MCF 10A (cell line): ENCODE measurements around the gene BTBD2. TPM values are rescaled to one million over a fixed set of nuclear protein-coding genes. Genes with fewer than 3 reads are reported as not detected.

ENCODE experiments used
- BruUV-seq: library from RNA; stranded (reverse); fragments of 400-500 nt; replicated peaks from 2 replicates; lab custom pipeline; 2021; lab: Mats Ljungman, UMichigan
- CTCF ChIA-PET: fragments of 300-600 bp; sonication (Branson Sonifier 250); formaldehyde crosslinking; extraction: SDS; loops from one replicate; lab custom pipeline; 2021; ENCODE audit warnings: antibody characterized with exemption, inconsistent platforms; lab: Yijun Ruan, JAX
- POLR2A ChIA-PET: fragments of 300-600, 350-650 bp; sonication (Branson Sonifier 250); formaldehyde crosslinking; extraction: SDS; loops from one replicate; lab custom pipeline; 2020; ENCODE audit warnings: antibody characterized with exemption, inconsistent platforms; lab: Yijun Ruan, JAX
- DNase-seq: peaks from one replicate; pipeline ENCODE4 v3.0.0-alpha.2; 2018; ENCODE audit not compliant: unreplicated experiment
- H3K27ac Mint-ChIP-seq: one replicate; pipeline ENCODE4 v1.8.0; 2022; ENCODE audit warnings: mild to moderate bottlenecking, low read depth, mixed read lengths; ENCODE audit not compliant: unreplicated experiment
- H3K27me3 Mint-ChIP-seq: one replicate; pipeline ENCODE4 v1.8.0; 2022; ENCODE audit warnings: mixed read lengths; ENCODE audit not compliant: insufficient read depth, unreplicated experiment
- H3K36me3 Mint-ChIP-seq: one replicate; pipeline ENCODE4 v1.8.0; 2022; ENCODE audit warnings: mild to moderate bottlenecking, moderate library complexity, mixed read lengths; ENCODE audit not compliant: insufficient read depth, unreplicated experiment
- H3K4me1 Mint-ChIP-seq: one replicate; pipeline ENCODE4 v1.8.0; 2022; ENCODE audit warnings: mixed read lengths; ENCODE audit not compliant: insufficient read depth, unreplicated experiment
- H3K4me3 Mint-ChIP-seq: one replicate; pipeline ENCODE4 v1.8.0; 2022; ENCODE audit warnings: mild to moderate bottlenecking, moderate library complexity, mixed read lengths; ENCODE audit not compliant: unreplicated experiment
- H3K9me3 Mint-ChIP-seq: one replicate; pipeline ENCODE4 v1.8.0; 2022; ENCODE audit warnings: mixed read lengths; ENCODE audit not compliant: unreplicated experiment
- CTCF ChIP-seq: fragments of 200-600 bp; IDR thresholded peaks from one replicate; pipeline ENCODE4 v1.8.0; 2022; ENCODE audit warnings: antibody characterized with exemption, mild to moderate bottlenecking; ENCODE audit not compliant: unreplicated experiment
- intact Hi-C: fragments of 100-400 bp; cut with micrococcal nuclease; formaldehyde crosslinking; loops from 2 replicates; pipeline ENCODE4 v1.14.1; 2022
- total RNA-seq: library from RNA; stranded (reverse); gene quantifications from 2 replicates; pipeline ENCODE4 v1.2.3, GENCODE V29; 2022

BTBD2 gene
- total RNA-seq, 1 experiment from 2014 or later = 53.1 TPM

- no TSS peak for BruUV-seq
- peak; percentile 40 for DNase-seq
- Mint-ChIP-seq H3K4me3 (no peak overlapping the region), H3K4me1 (no peaks in the 10 kb centered on the region), H3K9me3 (no peaks in the 10 kb centered on the region), H3K27me3 (no peaks in the 10 kb centered on the region), H3K36me3 (peaks cover 15% of the 10 kb centered on the region), H3K27ac (no peak overlapping the region)
- CTCF ChIA-PET = no interaction called here
- TF ChIP-seq CTCF = no peak
- POLR2A ChIA-PET = interaction anchor here (0.7 kb wide), 2 partner anchors 65 to 500 kb away, joined by 3 read pairs; no protein-coding TSS in a partner anchor
- intact Hi-C loops = no loop called here
These were observed 45.3 kb downstream of the BTBD2 start for GRCh38 chr19:1970003-1970805.

GRCh38 chr19:1969176-1970002 is 46.1 kb downstream of the BTBD2 start:
- Mint-ChIP-seq H3K9me3 (no peaks in the 10 kb centered on the region), H3K4me3 (no peak overlapping the region), H3K27ac (no peak overlapping the region), H3K36me3 (peaks cover 12% of the 10 kb centered on the region), H3K4me1 (no peaks in the 10 kb centered on the region), H3K27me3 (no peaks in the 10 kb centered on the region)
- DNase-seq = no peak
- BruUV-seq = no TSS peak
- ChIA-PET POLR2A (no interaction called here), CTCF (no interaction called here)
- no peak for TF ChIP-seq CTCF
- intact Hi-C loops = no loop called here

- POLR2A ChIA-PET = no interaction called here
- no TSS peak for BruUV-seq
- Mint-ChIP-seq H3K27me3 (no peaks in the 10 kb centered on the region), H3K4me1 (no peaks in the 10 kb centered on the region), H3K4me3 (no peak overlapping the region), H3K9me3 (no peaks in the 10 kb centered on the region), H3K27ac (peak overlapping the region; percentile 54), H3K36me3 (peaks cover 12% of the 10 kb centered on the region)
- DNase-seq = no peak
- intact Hi-C loops = no loop called here
- CTCF ChIA-PET = no interaction called here
- TF ChIP-seq CTCF = no peak
These were observed 47.0 kb downstream of the BTBD2 start for GRCh38 chr19:1968279-1969175.
